GM18907 (cell line): ENCODE results near the gene METTL3.
"Not testable (repeated sequence)": the region's sequence is repeated elsewhere in the genome, so short reads cannot be mapped to it uniquely, and the experiment has no call there.

Experiments
- ATAC-seq: cut with Tn5 transposase; IDR thresholded peaks from one replicate; pipeline ENCODE4 v1.9.1; 2021; ENCODE audit warnings: mild to moderate bottlenecking, moderate library complexity; ENCODE audit not compliant: unreplicated experiment

METTL3 gene

GRCh38 chr14:21510735-21511657, at the start of gene METTL3:
Gene METTL3, minus strand, starts transcription at chr14:21511340. Its CDS starts 117 bp downstream, at chr14:21511223.
- ATAC-seq: peak; percentile 98

DNA sequence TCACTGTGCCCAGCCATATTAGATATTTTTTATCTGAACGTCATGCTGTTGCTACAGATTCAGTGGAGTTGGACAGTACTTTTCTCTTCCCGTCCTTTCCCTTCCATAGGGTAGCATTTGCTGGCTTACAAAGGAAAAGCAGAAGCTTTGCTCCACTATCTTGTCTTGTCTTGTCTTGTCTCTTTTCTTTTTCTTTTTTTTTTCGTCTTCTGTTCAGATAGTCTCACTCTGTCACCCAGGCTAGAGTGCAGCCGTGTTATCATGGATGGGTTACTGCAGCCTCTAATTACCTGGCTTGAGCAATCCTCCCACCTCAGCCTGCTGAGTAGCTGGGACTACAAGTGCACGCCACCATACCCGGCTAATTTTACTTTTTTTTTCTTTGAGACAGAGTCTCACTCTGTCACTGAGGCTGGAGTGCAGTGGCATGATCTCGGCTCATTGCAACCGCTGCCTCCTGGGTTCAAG, 47.6 kb upstream of the METTL3 start:
- ATAC-seq: no peak

DNA sequence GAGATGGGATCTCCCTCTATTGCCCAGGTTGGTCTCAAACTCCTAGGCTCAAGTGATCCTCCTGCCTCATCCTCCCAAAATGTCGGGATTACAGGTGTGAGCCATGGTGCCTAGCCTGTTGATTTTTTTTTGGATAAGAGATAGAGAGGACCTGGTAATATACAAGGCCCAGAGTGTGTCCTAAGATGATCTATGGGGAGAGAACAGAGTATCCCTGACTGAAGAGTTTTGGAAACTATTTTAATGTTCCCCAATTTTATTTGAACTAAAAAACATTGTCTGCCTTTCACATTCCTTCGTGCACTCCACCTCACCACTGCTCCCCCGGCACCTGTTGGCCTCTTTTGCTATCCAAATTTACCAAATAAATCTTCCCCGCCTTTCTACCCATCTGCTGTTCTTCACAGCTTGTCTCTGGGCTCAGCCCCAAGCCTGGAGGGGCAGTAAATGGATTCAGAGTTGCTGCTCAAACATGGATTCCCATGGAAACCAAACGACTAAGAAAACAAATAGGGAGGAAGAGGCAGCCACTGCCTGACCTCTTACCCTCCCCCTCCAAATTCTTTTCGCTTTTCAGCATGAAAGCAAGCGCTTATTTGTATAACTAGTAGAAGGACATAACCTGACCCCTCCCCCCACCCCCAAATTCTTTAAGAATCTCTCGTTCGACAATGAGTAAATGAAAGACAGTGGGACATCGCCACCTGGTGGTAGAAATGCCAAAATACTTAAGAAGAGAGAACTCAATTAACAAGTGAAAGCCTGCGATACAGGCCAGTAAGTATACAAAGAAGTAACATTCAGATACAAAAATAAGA, 46.2 kb upstream of the METTL3 start:
- ATAC-seq: peak; percentile 62

DNA sequence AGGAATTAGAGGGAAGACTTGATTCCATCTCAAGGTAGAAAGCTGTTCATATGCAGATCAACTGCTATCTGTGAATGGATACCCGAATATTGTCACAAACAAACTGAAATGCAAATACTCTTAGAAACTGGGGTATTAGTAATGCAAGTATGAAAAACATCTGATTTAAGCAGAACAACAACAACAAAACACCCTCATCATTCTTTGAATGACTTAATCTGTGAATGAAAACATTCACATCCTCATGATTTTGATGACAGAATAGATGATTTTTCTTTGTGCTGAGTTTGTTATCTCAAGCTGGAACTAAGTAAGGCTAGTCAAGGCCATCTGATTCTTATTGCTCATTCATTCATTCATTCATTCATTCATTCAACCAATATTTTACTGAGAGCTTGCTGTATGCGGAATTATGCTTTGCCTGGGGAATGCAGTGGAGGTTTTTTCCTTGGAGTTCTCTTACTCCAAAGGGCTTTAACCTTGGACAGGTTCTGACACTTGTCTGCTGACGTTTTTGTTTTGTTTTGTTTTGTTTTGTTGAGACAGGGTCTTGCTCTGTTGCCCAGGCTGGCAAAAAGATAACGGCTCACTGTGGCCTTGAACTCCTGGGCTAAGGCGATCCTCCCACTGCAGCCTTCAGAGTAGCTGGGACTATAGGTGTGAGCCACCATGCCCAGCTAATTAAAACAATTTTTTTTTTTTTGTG, 45.4 kb upstream of the METTL3 start:
- no peak for ATAC-seq

GRCh38 chr14:21553266-21553665, 42.1 kb upstream of the METTL3 start:
- ATAC-seq: no peak

DNA sequence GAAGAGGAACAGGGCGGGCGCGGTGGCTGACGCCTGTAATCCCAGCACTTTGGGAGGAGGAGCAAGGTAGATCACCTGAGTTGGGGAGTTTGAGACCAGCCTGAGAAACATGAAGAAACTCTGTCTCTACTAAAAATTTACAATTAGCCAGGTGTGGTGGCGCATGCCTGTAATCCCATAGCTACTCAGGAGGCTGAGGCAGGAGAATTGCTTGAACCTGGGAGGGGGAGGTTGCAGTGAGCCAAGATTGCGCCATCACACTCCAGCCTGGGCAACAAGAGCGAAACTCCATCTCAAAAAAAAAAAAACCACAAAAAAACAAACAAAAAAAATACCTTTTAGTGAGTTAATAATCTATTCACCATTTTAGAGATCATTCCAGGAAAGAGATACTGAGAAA, 33.4 kb upstream of the METTL3 start:
- ATAC-seq: not testable (repeated sequence)

GRCh38 chr14:21543963-21544362, 32.8 kb upstream of the METTL3 start:
- ATAC-seq: no peak

GRCh38 chr14:21543521-21543960, 32.4 kb upstream of the METTL3 start:
- ATAC-seq: no peak

GRCh38 chr14:21541413-21542074, 30.4 kb upstream of the METTL3 start:
- ATAC-seq: no peak

GRCh38 chr14:21539189-21539940, 28.2 kb upstream of the METTL3 start:
- no peak for ATAC-seq

DNA sequence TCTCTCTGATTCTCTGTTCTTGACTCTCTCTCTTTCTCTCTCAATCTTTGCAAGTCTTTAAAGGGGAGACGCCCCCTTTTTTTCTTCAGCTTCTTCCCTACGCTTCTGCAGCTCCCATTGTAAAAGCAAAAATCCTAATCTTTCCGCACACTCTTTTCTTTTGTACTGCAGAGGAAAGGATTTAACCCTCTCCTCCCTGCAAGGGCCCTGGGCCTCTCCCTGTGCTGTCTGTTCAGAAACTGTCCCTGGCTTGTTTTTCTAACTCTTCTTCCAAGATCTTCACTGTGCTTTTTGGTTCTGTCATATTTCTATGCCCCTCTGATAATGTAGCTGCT, 25.9 kb upstream of the METTL3 start:
- no peak for ATAC-seq

GRCh38 chr14:21536418-21537089, 25.4 kb upstream of the METTL3 start:
- no peak for ATAC-seq

GRCh38 chr14:21535545-21536417, 24.6 kb upstream of the METTL3 start:
- no peak for ATAC-seq

DNA sequence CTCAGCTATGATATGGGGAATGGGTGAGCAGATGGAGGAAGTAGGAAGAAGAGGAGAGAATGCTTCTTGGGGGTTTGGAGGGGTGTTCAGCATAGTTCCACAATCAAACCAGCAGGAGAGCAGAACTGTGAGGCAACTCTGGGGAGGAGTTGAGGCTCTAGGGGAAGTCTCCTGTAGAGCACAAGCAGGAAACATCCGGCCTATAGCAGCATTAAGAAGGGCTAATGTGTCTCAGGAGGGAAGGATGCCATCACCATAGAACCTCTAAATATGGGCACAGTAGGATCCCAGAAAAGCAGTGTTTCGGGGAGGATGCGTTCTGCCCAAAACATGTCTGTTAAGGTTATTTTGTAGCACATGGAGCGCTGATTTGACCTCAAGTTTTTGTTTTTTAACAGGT, 23.4 kb upstream of the METTL3 start:
- no peak for ATAC-seq

DNA sequence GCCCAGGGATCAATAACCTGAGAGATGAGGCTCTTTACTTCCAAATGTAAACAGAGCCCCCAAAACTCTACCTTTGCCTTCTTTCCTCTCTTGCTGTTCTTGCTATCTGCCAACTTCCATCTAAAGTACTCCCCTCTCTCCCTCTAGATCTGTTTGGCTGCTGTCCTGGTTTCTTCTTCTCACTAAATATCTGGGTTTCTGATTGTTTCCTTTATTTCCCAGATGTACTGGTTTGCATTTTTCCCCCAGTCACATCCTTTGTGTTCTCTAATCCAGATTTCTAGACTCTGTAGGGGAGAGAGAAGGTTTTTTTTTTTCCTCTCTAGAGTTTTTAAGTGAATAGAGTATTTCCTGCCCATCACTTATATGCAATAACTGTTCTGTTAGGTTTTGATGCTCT, 22.2 kb upstream of the METTL3 start:
- no peak for ATAC-seq

GRCh38 chr14:21529515-21529914, 18.4 kb upstream of the METTL3 start:
- ATAC-seq: no peak

DNA sequence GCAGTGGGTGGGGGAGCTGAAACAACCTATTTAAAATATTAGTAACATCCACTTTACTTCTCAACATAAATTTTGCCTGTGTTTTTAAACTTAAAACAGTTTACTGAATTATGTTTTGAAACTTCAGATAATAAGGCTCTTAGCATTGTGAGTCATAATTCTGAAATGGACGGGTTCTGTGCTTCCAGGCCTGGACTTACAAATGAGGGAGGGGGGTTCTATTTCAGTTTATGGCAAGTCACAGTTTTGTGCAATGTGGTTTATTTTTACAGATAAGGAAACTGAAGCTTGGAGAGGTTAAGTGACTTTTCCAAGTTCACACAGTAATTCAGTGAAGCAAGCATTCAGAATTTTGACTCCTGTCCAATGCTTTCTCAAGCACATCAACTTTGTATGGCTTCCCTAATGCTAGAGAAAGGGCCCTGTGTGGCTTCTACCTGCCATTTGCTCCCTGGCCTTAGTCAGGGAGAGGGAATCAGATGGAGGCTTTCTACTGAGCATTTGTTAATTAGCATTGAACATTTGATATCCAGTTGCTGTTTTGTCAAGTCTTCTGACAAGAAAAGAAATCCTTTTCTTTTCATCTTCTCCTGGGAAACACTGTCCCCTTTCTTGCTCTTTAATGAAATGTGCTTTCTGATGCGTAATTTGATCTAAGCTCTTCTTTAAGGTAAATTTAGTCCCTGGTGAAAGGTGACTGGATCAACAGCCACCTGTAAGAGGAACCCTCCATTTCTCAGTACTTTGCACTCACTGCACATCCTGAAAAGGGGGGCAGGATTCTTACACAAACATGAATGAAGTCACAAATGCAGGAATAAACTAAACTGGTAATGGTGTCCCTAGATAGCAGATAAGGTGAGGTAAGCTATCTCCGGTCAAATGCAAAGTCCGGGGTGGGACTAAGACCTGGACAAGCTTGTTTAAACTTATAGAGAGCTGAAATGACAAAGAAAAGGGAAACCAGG, 17.5 kb upstream of the METTL3 start:
- no peak for ATAC-seq
